Common myeloid progenitor, CD34-positive (primary cell): Measurements from ENCODE around the gene MAP3K6.

Experiments used
- CTCF ChIA-PET: fragments of 350-600 bp; sonication (Branson Sonifier 250); formaldehyde crosslinking; loops from one replicate; lab custom pipeline; 2021; ENCODE audit warnings: antibody characterized with exemption; lab: Charles Lee
- POLR2A ChIA-PET: fragments of 350-600 bp; sonication (Branson Sonifier 250); formaldehyde crosslinking; loops from one replicate; lab custom pipeline; 2021; ENCODE audit warnings: antibody characterized with exemption; lab: Charles Lee
- DNase-seq, 3 donors: peaks; one replicate each; pipeline versions ENCODE4 v3.0.0 to v3.0.0-alpha.2; 2013
- H3K27ac ChIP-seq, 2 experiments: 1 replicate in 1 of 2; 2 replicates in 1 of 2; pipeline ENCODE4 v1.7.0; 2013; ENCODE audit warnings: inconsistent platforms in 2 of 2, low read length in 2 of 2, mild to moderate bottlenecking in 2 of 2, low read depth in 1 of 2, moderate library complexity in 1 of 2; ENCODE audit not compliant: severe bottlenecking in 2 of 2, insufficient read depth in 1 of 2, poor library complexity in 1 of 2
- H3K27me3 ChIP-seq, 5 experiments: replicated peaks in 2 of 5; 1 replicate in 3 of 5; 2 replicates in 2 of 5; pipeline versions ENCODE4 v1.6.1 to v1.7.0; 2013; ENCODE audit warnings: low read length in 4 of 5, mild to moderate bottlenecking in 2 of 5, moderate library complexity in 2 of 5, inconsistent platforms in 1 of 5; ENCODE audit not compliant: insufficient read depth in 5 of 5, control insufficient read depth in 4 of 5
- H3K36me3 ChIP-seq, 4 experiments: 1 replicate in 2 of 4; 2 replicates in 2 of 4; pipeline versions ENCODE4 v1.6.1 to v1.7.0; 2013; ENCODE audit warnings: low read length in 3 of 4, control low read depth in 1 of 4, mild to moderate bottlenecking in 1 of 4; ENCODE audit not compliant: control insufficient read depth in 4 of 4, insufficient read depth in 4 of 4
- H3K4me1 ChIP-seq, 4 experiments: 1 replicate in 3 of 4; 2 replicates in 1 of 4; pipeline versions ENCODE4 v1.6.1 to v1.7.1; 2013; ENCODE audit warnings: low read length in 3 of 4, mild to moderate bottlenecking in 3 of 4, control low read depth in 1 of 4, inconsistent platforms in 1 of 4, moderate library complexity in 1 of 4; ENCODE audit not compliant: control insufficient read depth in 4 of 4, insufficient read depth in 4 of 4; ENCODE audit errors: control extremely low read depth in 1 of 4
- H3K4me3 ChIP-seq, 7 experiments: 1 replicate in 4 of 7; 2 replicates in 3 of 7; pipeline versions ENCODE4 v1.5.1 to v1.7.0; 2013; ENCODE audit warnings: mild to moderate bottlenecking in 7 of 7, low read length in 6 of 7, moderate library complexity in 6 of 7, inconsistent platforms in 2 of 7, low read depth in 2 of 7, control low read depth in 1 of 7; ENCODE audit not compliant: insufficient read depth in 4 of 7, control insufficient read depth in 1 of 7; ENCODE audit errors: extremely low read depth in 1 of 7
- H3K9me3 ChIP-seq, 5 experiments: 1 replicate in 4 of 5; 2 replicates in 1 of 5; pipeline versions ENCODE4 v1.6.1 to v1.7.1; 2013; ENCODE audit warnings: low read length in 4 of 5, mild to moderate bottlenecking in 2 of 5, inconsistent platforms in 1 of 5, low read depth in 1 of 5, moderate library complexity in 1 of 5; ENCODE audit not compliant: control insufficient read depth in 4 of 5, insufficient read depth in 2 of 5; ENCODE audit errors: control extremely low read depth in 1 of 5
- WGBS: methylation state at CpG from one replicate; pipeline ENCODE4 v1.1.5; 2013; ENCODE audit not compliant: insufficient coverage; 5-methylcytosine and 5-hydroxymethylcytosine counted together

MAP3K6 gene

GRCh38 chr1:27403065-27403726 is 36.4 kb upstream of the MAP3K6 start:
- WGBS = 6% methylated on average over 21 of the region's 24 CpGs
- CTCF ChIA-PET = interaction anchor here (0.5 to 11.9 kb wide), 31 partner anchors 8 to 259 kb away, joined by 3 to 238 read pairs (median 4); partner anchors contain the start of genes AHDC1, MAP3K6 and WASF2
- H3K27ac ChIP-seq = peak overlapping the region; percentile 34 to 70
- H3K27me3 ChIP-seq = no peaks in the 10 kb centered on the region
- peaks cover 12 to 62% (median 59%) of the 10 kb centered on the region in 4 experiments for H3K4me1 ChIP-seq
- H3K4me3 ChIP-seq = peak overlapping the region in 5 of 7 experiments; percentile 12 to 58 (median 47)
- POLR2A ChIA-PET = interaction anchor here (0.8 kb wide), 1 partner anchor 87 kb away, joined by 3 read pairs; the partner anchor contains the start of gene WASF2
- H3K36me3 ChIP-seq = peaks cover 8 to 26% (median 17%) of the 10 kb centered on the region in 4 experiments
- DNase-seq = peak; percentile 67 to 94 (median 92)
- no peaks in the 10 kb centered on the region for H3K9me3 ChIP-seq

- Histone ChIP-seq H3K27ac (peak overlapping the region in 1 of 2 experiments; percentile 25), H3K4me1 (peaks cover 12 to 60% (median 58%) of the 10 kb centered on the region in 4 experiments), H3K9me3 (no peaks in the 10 kb centered on the region), H3K4me3 (peak overlapping the region in 2 of 7 experiments; percentile 32 to 58), H3K36me3 (peaks cover under 1 to 18% (median 9%) of the 10 kb centered on the region in 4 experiments), H3K27me3 (no peaks in the 10 kb centered on the region)
- WGBS = 35% methylated on average over 4 of the region's 8 CpGs
- ChIA-PET POLR2A (no interaction called here), CTCF (interaction anchor here (0.8 to 11.9 kb wide), 24 partner anchors 9 to 261 kb away, joined by 3 to 238 read pairs (median 5); partner anchors contain the start of genes AHDC1, MAP3K6 and WASF2)
- DNase-seq = peak in 2 of 3 donors; percentile 63 to 67
Measured at GRCh38 chr1:27402349-27402754, 35.6 kb upstream of the MAP3K6 start.

- WGBS = 100% methylated on average over 2 of the region's 5 CpGs
- no peak overlapping the region for H3K27ac ChIP-seq
- peaks cover 0 to 9% (median under 1%) of the 10 kb centered on the region in 4 experiments for H3K36me3 ChIP-seq
- peaks cover 12 to 50% (median 50%) of the 10 kb centered on the region in 4 experiments for H3K4me1 ChIP-seq
- ChIA-PET CTCF (interaction anchor here (1.1 to 11.9 kb wide), 6 partner anchors 10 to 266 kb away, joined by 3 to 238 read pairs (median 6); partner anchors contain the start of genes AHDC1 and GPR3), POLR2A (no interaction called here)
- DNase-seq = no peak
- no peak overlapping the region for H3K4me3 ChIP-seq
- no peaks in the 10 kb centered on the region for H3K27me3 ChIP-seq
- H3K9me3 ChIP-seq = no peaks in the 10 kb centered on the region
Measured at GRCh38 chr1:27400963-27401341, 34.2 kb upstream of the MAP3K6 start.

DNA sequence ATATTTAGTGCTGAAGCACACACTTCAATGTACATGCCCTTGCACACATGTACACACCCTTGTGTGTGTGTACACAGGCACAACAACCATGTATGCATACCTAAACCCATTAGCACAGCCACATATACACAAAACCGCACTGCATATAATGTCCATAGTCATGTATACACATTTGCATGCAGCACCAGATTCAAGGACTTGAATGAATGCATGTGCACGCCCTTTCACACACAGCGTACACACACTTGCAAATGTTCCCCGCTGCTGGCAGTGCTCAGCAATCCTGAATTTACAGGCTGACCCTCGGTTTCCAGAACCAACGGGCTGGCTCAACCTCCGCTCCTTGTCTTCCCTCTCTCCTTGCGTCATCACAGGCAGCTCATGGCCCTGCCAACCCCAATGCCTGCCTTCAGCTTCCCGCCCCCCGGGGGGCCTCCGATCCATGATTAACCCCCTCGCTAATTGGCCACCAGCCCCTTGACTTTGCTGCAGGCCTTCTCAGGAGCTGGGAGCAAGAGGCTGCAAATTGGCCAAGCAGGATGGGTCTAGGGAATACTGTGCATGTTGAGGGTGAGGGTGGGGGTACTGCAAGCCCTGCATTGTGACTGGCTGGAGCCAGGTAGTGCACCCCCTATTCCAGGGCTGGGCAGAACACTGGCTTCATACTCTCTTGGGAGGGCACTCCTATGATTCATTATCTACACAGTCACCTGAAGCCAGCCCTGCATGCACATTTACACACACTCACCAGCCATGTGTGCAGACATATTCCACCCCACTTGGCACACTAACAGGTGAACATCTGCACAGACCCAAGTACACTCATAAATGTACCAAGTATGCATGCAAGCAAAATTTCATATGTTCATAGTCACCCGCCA is 33.6 kb upstream of the MAP3K6 start:
- Histone ChIP-seq H3K36me3 (peaks cover 0 to 9% (median 0%) of the 10 kb centered on the region in 4 experiments), H3K27ac (no peak overlapping the region), H3K4me3 (no peak overlapping the region), H3K4me1 (peaks cover 12 to 47% (median 46%) of the 10 kb centered on the region in 4 experiments), H3K9me3 (no peaks in the 10 kb centered on the region), H3K27me3 (no peaks in the 10 kb centered on the region)
- 91% methylated on average over 13 of the region's 13 CpGs for WGBS
- ChIA-PET POLR2A (no interaction called here), CTCF (interaction anchor here (1.1 to 11.9 kb wide), 6 partner anchors 9 to 267 kb away, joined by 3 to 238 read pairs (median 6); partner anchors contain the start of genes AHDC1 and GPR3)
- no peak for DNase-seq

DNA sequence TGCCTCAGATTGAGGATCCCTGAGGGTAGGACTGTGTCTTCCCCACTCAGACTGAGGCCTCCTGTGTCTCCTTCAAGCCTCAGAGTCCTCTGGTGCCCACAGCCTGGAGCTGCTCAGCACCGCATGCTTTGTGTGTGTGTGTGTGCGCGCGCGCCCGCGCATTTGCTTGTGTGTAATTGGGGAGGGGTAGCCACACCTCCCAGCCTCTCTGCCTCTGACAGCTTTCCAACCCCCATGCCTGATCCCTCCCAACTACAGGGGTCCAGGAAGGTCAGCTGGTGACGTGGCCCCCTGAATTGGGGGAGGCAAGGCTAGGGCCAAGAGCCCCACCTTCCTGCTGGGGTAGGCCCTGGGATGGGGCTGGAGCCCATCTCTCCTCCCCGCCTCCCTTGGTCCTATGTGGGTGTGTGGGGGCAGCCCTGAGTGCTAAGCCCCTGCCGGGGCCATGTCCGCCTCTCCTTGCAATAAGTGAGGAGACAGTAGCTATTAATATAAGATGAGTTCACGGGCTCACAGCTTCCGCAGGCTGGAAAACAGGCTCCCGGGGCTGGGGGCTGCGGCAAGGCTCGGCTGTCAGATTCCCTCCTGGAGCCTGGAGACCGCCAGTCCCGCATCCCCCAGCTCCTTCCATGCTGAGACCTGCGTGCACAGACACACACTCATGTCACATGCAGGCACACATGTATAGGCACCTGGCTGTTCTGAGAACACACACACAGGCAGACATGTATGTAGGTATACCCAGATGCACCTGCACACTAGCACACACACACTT is 32.7 kb upstream of the MAP3K6 start:
- POLR2A ChIA-PET = no interaction called here

GRCh38 chr1:27398405-27399149 is 31.8 kb upstream of the MAP3K6 start:
- no peak overlapping the region for H3K27ac ChIP-seq
- no peak for DNase-seq
- H3K4me1 ChIP-seq = peaks cover 5 to 32% (median 29%) of the 10 kb centered on the region in 4 experiments
- WGBS = 100% methylated on average over 3 of the region's 4 CpGs
- CTCF ChIA-PET = interaction anchor here (1.1 to 11.9 kb wide), 12 partner anchors 9 to 210 kb away, joined by 3 to 238 read pairs (median 7); partner anchors contain the start of genes AHDC1 and MAP3K6
- H3K4me3 ChIP-seq = no peak overlapping the region
- no peaks in the 10 kb centered on the region for H3K9me3 ChIP-seq
- H3K27me3 ChIP-seq = no peaks in the 10 kb centered on the region
- POLR2A ChIA-PET = no interaction called here
- H3K36me3 ChIP-seq = peaks cover 0 to 5% (median 0%) of the 10 kb centered on the region in 4 experiments

More for the DNA sequence above, 32.7 kb upstream of the MAP3K6 start:
- CTCF ChIA-PET = interaction anchor here (1.1 to 11.9 kb wide), 6 partner anchors 10 to 209 kb away, joined by 3 to 238 read pairs (median 20); partner anchors contain the start of gene AHDC1
- Histone ChIP-seq H3K9me3 (no peaks in the 10 kb centered on the region), H3K27ac (no peak overlapping the region), H3K4me3 (no peak overlapping the region), H3K27me3 (no peaks in the 10 kb centered on the region), H3K4me1 (peaks cover 9 to 40% (median 37%) of the 10 kb centered on the region in 4 experiments), H3K36me3 (peaks cover 0 to 5% (median 0%) of the 10 kb centered on the region in 4 experiments)
- 93% methylated on average over 3 of the region's 19 CpGs for WGBS
- DNase-seq = no peak
